IPS-20b (cell line): ENCODE data around the gene BDNF.

Experiments
- H3K27ac ChIP-seq: one replicate; pipeline ENCODE4 v1.5.1; 2013; ENCODE audit warnings: low read length
- H3K27me3 ChIP-seq: 2 replicates; pipeline ENCODE4 v1.6.1; 2013; ENCODE audit warnings: mild to moderate bottlenecking, low read length, inconsistent platforms; ENCODE audit not compliant: insufficient read depth
- H3K36me3 ChIP-seq: 2 replicates; pipeline ENCODE4 v1.6.1; 2013; ENCODE audit warnings: low read depth, mild to moderate bottlenecking, inconsistent platforms, low read length, moderate library complexity; ENCODE audit not compliant: insufficient read depth
- H3K4me1 ChIP-seq: 2 replicates; pipeline ENCODE4 v1.6.1; 2013; ENCODE audit warnings: mild to moderate bottlenecking, control low read depth, inconsistent platforms, low read length, moderate library complexity; ENCODE audit not compliant: insufficient read depth
- H3K4me3 ChIP-seq: 2 replicates; pipeline ENCODE4 v1.5.1; 2013; ENCODE audit warnings: mild to moderate bottlenecking, low read length, inconsistent platforms
- H3K9ac ChIP-seq: 2 replicates; pipeline ENCODE4 v1.6.1; 2013; ENCODE audit warnings: low read depth, mild to moderate bottlenecking, inconsistent platforms, low read length, moderate library complexity
- H3K9me3 ChIP-seq: 2 replicates; pipeline ENCODE4 v1.6.1; 2013; ENCODE audit warnings: mild to moderate bottlenecking, low read depth, low read length, inconsistent platforms; ENCODE audit not compliant: insufficient read depth

BDNF gene

GRCh38 chr11:27621405-27622161, 78.7 kb downstream of the BDNF start:
- H3K27ac ChIP-seq, result no peak overlapping the region
- H3K4me1 ChIP-seq, result 0 out of 2 replicates have a peak, but pooled peaks cover 3% of the 10 kb centered on the region
- H3K36me3 ChIP-seq, result peaks cover 98% of the 10 kb centered on the region
- H3K9ac ChIP-seq, result no peak overlapping the region
- H3K4me3 ChIP-seq, result no peak overlapping the region
- no peaks in the 10 kb centered on the region for H3K9me3 ChIP-seq
- H3K27me3 ChIP-seq, result no peaks in the 10 kb centered on the region

GRCh38 chr11:27619763-27620335, 80.4 kb downstream of the BDNF start:
- Histone ChIP-seq H3K9ac (no peak overlapping the region), H3K4me1 (no peaks in the 10 kb centered on the region), H3K27me3 (no peaks in the 10 kb centered on the region), H3K36me3 (peaks cover 98% of the 10 kb centered on the region), H3K4me3 (no peak overlapping the region), H3K9me3 (no peaks in the 10 kb centered on the region), H3K27ac (no peak overlapping the region)

GRCh38 chr11:27619039-27619574, 81.1 kb downstream of the BDNF start:
- H3K27me3 ChIP-seq, result no peaks in the 10 kb centered on the region
- no peaks in the 10 kb centered on the region for H3K9me3 ChIP-seq
- H3K27ac ChIP-seq, result no peak overlapping the region
- no peak overlapping the region for H3K9ac ChIP-seq
- H3K4me1 ChIP-seq, result no peaks in the 10 kb centered on the region
- peaks cover 91% of the 10 kb centered on the region for H3K36me3 ChIP-seq
- no peak overlapping the region for H3K4me3 ChIP-seq

- no peaks in the 10 kb centered on the region for H3K9me3 ChIP-seq
- H3K4me1 ChIP-seq, result no peaks in the 10 kb centered on the region
- no peak overlapping the region for H3K27ac ChIP-seq
- H3K27me3 ChIP-seq, result no peaks in the 10 kb centered on the region
- no peak overlapping the region for H3K9ac ChIP-seq
- H3K4me3 ChIP-seq, result no peak overlapping the region
- H3K36me3 ChIP-seq, result peaks cover 84% of the 10 kb centered on the region
Measured at GRCh38 chr11:27618281-27618915, 81.9 kb downstream of the BDNF start.

- Histone ChIP-seq H3K27ac (no peak overlapping the region), H3K9ac (no peak overlapping the region), H3K36me3 (peaks cover 67% of the 10 kb centered on the region), H3K27me3 (no peaks in the 10 kb centered on the region), H3K4me3 (no peak overlapping the region), H3K9me3 (no peaks in the 10 kb centered on the region), H3K4me1 (no peaks in the 10 kb centered on the region)
Measured at GRCh38 chr11:27616711-27617110, 83.5 kb downstream of the BDNF start.

GRCh38 chr11:27615833-27616232, 84.4 kb downstream of the BDNF start:
- no peak overlapping the region for H3K4me3 ChIP-seq
- H3K9ac ChIP-seq, result no peak overlapping the region

GRCh38 chr11:27614092-27614491, 86.2 kb downstream of the BDNF start:
- peaks cover 41% of the 10 kb centered on the region for H3K36me3 ChIP-seq
- H3K9me3 ChIP-seq, result no peaks in the 10 kb centered on the region
- no peaks in the 10 kb centered on the region for H3K27me3 ChIP-seq
- H3K9ac ChIP-seq, result no peak overlapping the region
- H3K4me3 ChIP-seq, result no peak overlapping the region
- no peak overlapping the region for H3K27ac ChIP-seq
- no peaks in the 10 kb centered on the region for H3K4me1 ChIP-seq

More at GRCh38 chr11:27615833-27616232, 84.4 kb downstream of the BDNF start:
- Histone ChIP-seq H3K4me1 (no peaks in the 10 kb centered on the region), H3K27me3 (no peaks in the 10 kb centered on the region), H3K36me3 (peaks cover 58% of the 10 kb centered on the region), H3K27ac (no peak overlapping the region), H3K9me3 (no peaks in the 10 kb centered on the region)

- Histone ChIP-seq H3K9ac (no peak overlapping the region), H3K27me3 (no peaks in the 10 kb centered on the region), H3K4me3 (no peak overlapping the region), H3K9me3 (no peaks in the 10 kb centered on the region), H3K4me1 (no peaks in the 10 kb centered on the region), H3K36me3 (peaks cover 32% of the 10 kb centered on the region), H3K27ac (no peak overlapping the region)
Measured at GRCh38 chr11:27612932-27613880, 87.0 kb downstream of the BDNF start.

GRCh38 chr11:27611947-27612455, 88.3 kb downstream of the BDNF start:
- Histone ChIP-seq H3K9me3 (no peaks in the 10 kb centered on the region), H3K36me3 (peaks cover 20% of the 10 kb centered on the region), H3K27me3 (peaks cover 4% of the 10 kb centered on the region; the same call in 1 of the 2 replicates), H3K27ac (no peak overlapping the region), H3K4me1 (no peaks in the 10 kb centered on the region), H3K4me3 (no peak overlapping the region), H3K9ac (no peak overlapping the region)

GRCh38 chr11:27611390-27611789, 88.9 kb downstream of the BDNF start:
- H3K4me1 ChIP-seq, result no peaks in the 10 kb centered on the region
- H3K27me3 ChIP-seq, result peaks cover 4% of the 10 kb centered on the region; the same call in 1 of the 2 replicates
- no peak overlapping the region for H3K4me3 ChIP-seq
- H3K9me3 ChIP-seq, result no peaks in the 10 kb centered on the region
- H3K9ac ChIP-seq, result no peak overlapping the region
- no peak overlapping the region for H3K27ac ChIP-seq
- peaks cover 14% of the 10 kb centered on the region; the same call in 1 of the 2 replicates for H3K36me3 ChIP-seq

GRCh38 chr11:27610946-27611345, 89.3 kb downstream of the BDNF start:
- H3K9me3 ChIP-seq, result no peaks in the 10 kb centered on the region
- H3K4me3 ChIP-seq, result no peak overlapping the region
- peaks cover 9% of the 10 kb centered on the region; the same call in 1 of the 2 replicates for H3K36me3 ChIP-seq
- no peak overlapping the region for H3K9ac ChIP-seq
- H3K27me3 ChIP-seq, result peaks cover 5% of the 10 kb centered on the region; the same call in 1 of the 2 replicates
- H3K4me1 ChIP-seq, result no peaks in the 10 kb centered on the region
- no peak overlapping the region for H3K27ac ChIP-seq
